GM12873 (cell line): Measurements from ENCODE around the gene HECA.

Experiments used
- CTCF ChIP-seq: IDR thresholded peaks from 2 replicates; pipeline ENCODE4 v1.5.1; 2012; ENCODE audit warnings: low read depth, mild to moderate bottlenecking, moderate library complexity, low read length, control low read depth; ENCODE audit not compliant: insufficient read depth; ENCODE audit errors: missing control alignments

HECA gene

DNA sequence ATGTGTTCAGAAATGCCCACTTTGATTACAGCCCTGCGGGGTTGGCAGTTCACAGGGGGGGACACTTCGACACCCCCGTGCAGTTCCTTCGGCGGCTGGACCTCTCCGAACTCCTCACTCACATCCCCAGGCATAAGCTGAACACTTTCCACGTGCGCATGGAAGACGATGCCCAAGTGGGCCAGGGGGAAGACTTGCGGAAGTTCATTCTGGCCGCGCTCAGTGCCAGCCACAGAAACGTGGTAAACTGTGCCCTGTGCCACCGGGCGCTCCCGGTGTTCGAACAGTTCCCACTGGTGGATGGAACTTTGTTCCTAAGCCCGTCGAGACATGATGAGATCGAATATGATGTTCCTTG, 32.1 kb downstream of the HECA start:
- TF ChIP-seq CTCF, result no peak

DNA sequence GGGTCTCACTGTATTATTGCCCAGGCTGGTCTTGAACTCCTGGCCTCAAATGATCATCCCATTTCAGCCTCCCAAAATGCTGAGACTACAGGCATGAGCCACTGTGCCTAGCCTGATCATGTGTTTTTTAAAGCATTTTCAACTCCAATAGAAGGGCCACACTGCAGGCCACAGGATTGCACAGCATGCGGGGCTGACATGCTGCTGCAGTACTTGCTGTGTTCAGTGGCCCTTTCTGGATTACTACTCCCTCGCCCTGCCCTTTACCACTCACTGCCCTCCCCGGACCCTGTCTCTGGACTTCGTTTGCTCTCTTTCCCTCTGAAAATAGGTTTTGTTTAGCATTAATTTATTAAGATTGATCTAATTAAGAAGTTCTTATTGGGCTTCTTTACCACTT, 37.3 kb downstream of the HECA start:
- TF ChIP-seq CTCF, result no peak

- TF ChIP-seq CTCF, result no peak
Observed at GRCh38 chr6:139172567-139172966, 37.7 kb downstream of the HECA start.

- TF ChIP-seq CTCF, result peak; percentile 20
Observed at GRCh38 chr6:139173172-139173571, 38.3 kb downstream of the HECA start.

DNA sequence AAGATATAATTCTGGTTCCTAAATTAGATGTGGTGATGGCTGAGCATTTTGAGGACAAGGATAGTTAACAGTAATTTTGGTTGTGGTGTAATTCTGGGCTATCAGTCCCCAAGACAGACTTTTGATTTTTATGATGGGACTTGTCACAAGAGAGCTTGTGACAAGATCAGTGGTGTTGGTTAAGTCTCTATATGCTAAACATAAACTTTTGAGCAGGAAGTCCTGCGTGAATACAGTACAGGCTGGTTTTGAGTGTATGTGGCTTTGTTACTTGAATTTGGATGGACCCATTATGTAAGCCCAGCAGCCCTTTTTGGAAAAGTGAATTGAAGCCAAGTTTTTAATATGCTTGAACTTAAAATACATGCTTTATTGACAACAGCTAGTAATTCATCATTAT, 38.9 kb downstream of the HECA start:
- TF ChIP-seq CTCF, result no peak

DNA sequence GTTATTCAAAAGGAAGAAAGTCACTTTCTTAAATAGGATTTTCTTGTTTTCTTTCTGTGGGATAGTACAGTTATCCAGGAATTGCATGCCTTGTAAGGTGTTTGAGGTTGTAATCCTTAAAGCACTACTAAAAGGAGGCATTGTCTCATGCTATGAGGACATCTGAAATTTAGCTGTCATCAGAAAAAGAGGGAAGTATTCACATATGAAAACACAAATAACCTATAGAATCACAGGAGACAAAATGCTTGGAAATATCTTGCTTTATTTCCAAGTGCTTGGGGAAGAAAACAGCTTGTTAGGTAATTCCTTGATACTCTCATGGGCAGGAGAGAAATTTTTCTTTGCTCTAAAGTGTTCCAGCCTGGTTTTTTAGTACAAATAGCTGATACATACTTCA, 40.1 kb downstream of the HECA start:
- TF ChIP-seq CTCF, result no peak

DNA sequence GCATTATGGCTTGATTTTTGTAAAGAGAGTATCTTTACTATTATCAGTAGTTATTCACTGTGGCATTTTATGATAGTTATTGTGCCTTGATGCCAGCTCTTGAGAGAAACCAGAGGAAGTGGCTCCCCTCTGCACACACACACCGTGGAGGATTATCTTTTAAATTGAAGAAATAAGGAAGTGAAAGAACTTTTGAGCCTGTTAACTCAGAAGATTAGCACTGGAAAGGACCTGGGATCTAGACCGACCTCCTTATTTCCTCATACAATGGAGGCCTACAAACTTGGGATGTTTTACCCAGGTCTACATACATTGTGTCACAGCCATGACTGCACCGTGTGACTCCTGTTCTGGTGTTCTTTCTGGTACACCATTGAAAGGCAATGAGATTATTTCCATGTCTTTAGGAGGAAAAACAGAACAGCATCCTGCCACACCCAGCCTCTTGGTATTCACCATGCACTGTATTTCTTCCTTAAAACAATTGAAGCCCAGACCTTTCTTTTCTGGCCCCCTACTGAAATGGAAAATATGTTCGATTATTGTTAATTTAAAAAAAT, 40.6 kb downstream of the HECA start:
- no peak for TF ChIP-seq CTCF

DNA sequence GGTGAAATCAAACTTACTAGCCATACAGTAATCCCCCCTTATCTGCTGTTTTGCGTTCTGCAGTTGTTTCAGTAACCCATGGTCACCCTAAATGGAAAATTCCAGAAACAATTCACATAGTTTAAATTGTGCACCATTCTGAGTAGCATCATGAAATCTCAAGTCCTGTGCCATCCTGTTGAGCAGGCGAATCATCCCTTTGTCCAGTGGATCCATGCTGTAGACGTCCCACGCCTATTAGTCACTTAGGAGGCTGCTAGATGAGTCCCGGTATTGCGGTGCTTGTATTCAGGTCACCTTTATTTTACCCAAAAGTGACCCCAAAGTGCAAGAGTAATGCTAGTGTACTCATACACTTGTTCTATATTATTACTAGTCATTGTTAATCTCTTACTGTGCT, 46.4 kb downstream of the HECA start:
- TF ChIP-seq CTCF, result no peak
